HG03565 (cell line): ENCODE measurements around the gene HOXA7.

Experiments
- ATAC-seq: cut with Tn5 transposase; IDR thresholded peaks from one replicate; pipeline ENCODE4 v1.9.1; 2021; ENCODE audit warnings: mild to moderate bottlenecking, moderate library complexity; ENCODE audit not compliant: unreplicated experiment

The HOXA7 gene

GRCh38 chr7:27194002-27194352 lies 37.5 kb upstream of the HOXA7 start:
- no peak for ATAC-seq

GRCh38 chr7:27193335-27194001 lies 37.0 kb upstream of the HOXA7 start:
- no peak for ATAC-seq

GRCh38 chr7:27192546-27193334 lies 36.3 kb upstream of the HOXA7 start:
- no peak for ATAC-seq

- no peak for ATAC-seq
These were observed 35.5 kb upstream of the HOXA7 start for GRCh38 chr7:27191833-27192545.

DNA sequence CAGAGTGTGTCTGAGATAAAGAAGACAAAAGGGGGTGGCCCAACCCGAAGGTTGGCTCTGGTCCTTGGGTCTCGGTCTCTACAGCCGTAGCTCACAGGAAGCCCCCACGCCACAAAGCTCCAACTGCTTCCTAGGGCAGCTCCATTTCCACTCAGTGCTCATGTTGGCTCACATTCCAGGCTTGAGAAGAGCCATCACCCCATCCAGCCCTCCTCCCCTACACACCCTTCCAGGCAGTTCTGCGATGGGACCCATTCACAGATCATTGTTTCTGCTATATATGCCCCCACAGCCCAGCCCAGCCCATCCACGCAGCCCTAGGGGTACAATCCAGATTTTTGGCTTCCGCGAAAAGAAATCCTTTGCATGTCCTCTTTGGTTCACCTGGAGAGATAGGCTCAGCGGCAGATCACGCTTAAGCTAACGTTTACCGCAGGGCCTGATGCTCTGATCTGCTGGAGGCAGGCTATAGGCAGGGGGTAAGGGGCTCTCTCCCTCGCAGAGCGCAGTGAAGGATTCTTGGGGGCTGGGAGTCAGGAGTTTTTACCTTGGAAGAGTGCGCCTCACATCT lies 34.8 kb upstream of the HOXA7 start:
- no peak for ATAC-seq

- ATAC-seq = no peak
These were observed 33.7 kb upstream of the HOXA7 start for GRCh38 chr7:27189997-27190748.

DNA sequence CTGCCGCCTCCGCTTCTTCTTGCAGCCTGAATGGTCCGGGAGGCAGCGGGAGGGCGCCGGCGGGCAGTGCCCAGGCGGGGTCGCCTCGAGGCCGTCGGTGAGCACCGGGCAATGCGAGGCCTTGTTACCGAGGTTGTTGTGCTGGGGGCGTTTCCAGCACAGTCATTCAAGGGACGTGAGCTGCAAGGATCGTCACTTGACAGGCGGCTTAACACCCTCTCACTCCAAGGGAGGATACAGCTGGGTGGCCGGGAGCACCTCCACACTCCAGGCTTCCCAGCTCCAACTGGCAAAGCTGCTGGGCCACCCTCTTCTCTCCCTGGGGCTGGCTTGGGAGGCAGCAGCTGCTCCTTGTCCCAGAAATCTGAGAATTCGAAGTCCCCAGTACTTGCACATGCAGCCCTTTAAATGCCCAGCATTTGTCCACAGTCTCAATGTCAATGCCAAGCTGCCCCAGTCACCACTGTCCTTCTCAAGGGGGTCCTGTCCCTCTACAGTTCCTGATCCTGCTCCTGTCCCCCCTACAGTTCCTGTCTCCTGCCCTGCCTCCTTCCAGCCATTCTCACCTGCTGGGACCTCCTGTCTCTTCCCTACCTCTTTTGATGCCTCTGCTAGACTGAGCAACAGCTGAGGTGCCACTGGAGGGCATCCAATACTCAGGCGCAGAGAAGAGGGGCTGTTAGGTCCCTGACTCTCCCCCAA lies 33.0 kb upstream of the HOXA7 start:
- ATAC-seq = no peak

- no peak for ATAC-seq
These were observed 32.2 kb upstream of the HOXA7 start for GRCh38 chr7:27188386-27189294.

GRCh38 chr7:27187475-27188385 lies 31.3 kb upstream of the HOXA7 start:
- no peak for ATAC-seq

DNA sequence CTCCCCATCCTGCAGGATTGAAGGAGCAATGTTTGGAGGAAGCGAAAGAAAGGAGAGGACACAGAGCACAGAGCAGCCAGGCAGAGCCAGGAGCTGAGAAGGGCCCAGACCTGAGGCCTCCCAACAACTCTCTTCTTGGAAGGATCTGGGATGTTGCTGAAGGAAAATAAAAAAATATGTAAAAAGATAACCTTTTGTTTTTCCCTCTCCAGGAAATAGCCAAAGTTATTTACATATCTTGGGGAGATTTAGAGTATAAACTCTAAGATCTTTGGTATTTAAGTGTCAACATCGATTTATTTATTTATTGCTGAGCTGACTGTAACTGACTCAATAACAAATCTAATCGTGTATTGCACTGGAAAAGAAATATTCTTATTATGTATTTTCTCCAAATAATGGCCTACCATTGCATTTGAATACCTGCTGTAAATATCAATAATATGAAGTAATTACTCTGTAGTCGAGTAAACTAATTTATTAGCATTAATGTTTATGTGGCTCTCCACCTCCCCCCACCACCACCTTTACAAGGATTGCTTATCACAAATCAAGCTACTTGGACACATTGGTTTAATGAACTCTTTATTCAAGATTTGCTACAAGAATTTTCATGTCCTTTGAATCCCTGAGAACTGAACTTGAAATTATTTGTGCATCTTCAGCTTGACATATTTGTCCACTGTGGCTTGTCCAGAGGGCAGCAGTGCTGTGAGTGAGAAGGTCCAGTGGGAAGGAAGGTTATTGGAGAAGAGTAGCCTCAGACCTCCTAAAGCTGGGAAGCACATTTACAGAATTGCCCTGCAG lies 30.4 kb upstream of the HOXA7 start:
- ATAC-seq = no peak

- ATAC-seq = no peak
These were observed 29.6 kb upstream of the HOXA7 start for GRCh38 chr7:27185854-27186667.

- no peak for ATAC-seq
These were observed 28.8 kb upstream of the HOXA7 start, which contains the start of gene HOXA11 for GRCh38 chr7:27185013-27185853. Gene HOXA11, minus strand, starts transcription at chr7:27185232. Its CDS starts 88 bp downstream, at chr7:27185144.

- no peak for ATAC-seq
These were observed 28.0 kb upstream of the HOXA7 start for GRCh38 chr7:27184337-27185012.

GRCh38 chr7:27183682-27184336 lies 27.3 kb upstream of the HOXA7 start:
- ATAC-seq = no peak
